T-helper 2 cell (primary cell): Measurements from ENCODE around the gene AMHR2.

ENCODE experiments used
- DNase-seq, 5 experiments: peaks; one replicate each; pipeline versions ENCODE4 v3.0.0 to v3.0.0-alpha.2; 2012 to 2022

Gene AMHR2

GRCh38 chr12:53453953-53454640 lies 30.4 kb downstream of the AMHR2 start:
- DNase-seq: no peak

DNA sequence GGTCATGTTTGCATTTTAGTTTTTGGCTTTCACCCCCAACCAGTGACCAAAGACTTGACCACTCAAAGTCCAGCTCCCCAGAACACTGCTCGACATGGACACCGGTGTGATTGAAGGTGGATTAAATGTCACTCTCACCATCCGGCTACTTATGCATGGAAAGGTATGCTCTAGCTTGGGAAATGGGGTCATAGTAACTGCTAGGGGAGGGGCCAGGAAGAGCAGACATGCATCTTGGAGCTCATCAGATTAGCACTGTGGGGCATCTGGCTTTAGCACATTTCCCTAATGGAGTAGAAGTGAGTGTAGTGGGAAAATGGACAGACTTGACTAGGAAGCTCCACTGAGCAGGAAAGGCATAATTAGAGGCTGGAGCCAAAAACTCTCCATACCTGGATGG lies 31.1 kb downstream of the AMHR2 start:
- DNase-seq: no peak

GRCh38 chr12:53456654-53457366 lies 33.2 kb downstream of the AMHR2 start:
- no peak for DNase-seq

- no peak for DNase-seq
Measured at GRCh38 chr12:53459097-53459496, 35.4 kb downstream of the AMHR2 start.

- no peak for DNase-seq
Measured at GRCh38 chr12:53461059-53461458, 37.4 kb downstream of the AMHR2 start.

DNA sequence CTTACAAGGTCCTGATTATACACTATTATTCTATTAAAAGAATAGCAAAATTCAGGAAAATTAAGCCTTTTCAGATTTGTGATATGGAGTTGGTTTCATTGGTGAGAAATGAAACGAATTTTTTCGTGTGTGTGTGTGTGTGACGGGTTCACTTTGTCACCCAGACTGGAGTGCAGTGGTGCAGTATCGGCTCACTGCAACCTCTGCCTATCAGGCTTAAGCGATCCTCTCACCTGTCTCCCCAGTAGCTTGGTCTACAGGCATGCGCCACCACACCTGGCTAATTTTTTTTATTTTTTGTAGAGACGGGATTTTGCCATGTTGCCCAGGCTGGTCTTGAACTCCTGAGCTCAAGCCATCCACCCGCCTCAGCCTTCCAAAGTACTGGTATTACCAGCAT lies 37.9 kb downstream of the AMHR2 start:
- DNase-seq: no peak

DNA sequence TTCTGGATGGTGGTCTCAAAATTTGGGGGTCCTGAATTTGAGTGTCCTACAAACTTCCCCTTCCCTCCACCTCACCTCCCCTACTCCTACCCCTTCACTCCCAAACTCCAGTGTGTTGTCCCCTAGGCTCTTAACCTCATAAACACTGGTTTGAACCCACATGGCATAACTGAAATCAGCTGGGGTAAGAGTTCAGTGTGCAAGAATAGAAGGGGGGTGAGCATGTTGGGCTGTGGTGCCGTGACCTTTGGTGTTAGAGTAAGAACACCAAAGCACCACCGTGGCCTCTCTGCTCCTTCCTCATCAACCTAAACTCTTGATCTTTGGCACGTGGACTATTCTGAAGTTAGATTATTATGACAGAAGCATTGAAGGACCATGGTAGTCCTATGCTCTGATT lies 39.3 kb downstream of the AMHR2 start:
- DNase-seq: no peak

DNA sequence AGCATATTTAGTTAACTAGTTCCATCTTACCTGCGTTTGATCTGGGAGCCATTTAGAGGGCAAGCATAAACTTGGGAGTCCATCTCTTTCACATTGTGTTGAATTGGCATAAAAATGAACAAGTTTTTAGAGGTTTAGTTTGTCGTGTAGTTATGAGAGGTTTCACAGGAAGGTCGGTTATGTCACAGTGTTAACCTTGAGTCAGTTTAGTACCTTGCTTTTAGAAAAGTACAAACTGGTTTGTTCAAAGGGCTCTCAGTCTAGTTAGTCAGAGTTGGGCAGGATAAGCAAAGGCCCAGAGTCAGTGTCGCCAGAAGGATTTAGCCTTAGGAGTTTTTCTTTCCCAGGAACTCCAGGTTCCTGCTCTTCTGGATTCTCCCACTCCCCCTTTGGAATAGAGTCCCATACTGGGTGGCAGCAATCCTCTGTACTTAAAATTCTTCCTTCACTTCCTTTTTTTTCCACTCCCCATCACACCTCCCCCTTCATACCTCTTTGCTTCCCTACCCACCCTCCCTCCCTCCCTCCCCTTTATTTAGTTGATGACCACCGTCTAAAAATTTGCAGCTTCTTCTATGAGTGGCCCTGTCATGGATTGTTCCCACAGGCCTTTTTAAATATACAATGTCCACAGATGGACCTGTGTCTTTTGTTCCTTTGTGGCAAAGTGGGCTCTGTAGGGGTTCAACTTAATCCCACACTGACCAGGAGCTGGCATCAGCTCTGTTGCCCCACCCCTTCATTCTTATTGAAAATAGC lies 40.3 kb downstream of the AMHR2 start:
- no peak for DNase-seq

DNA sequence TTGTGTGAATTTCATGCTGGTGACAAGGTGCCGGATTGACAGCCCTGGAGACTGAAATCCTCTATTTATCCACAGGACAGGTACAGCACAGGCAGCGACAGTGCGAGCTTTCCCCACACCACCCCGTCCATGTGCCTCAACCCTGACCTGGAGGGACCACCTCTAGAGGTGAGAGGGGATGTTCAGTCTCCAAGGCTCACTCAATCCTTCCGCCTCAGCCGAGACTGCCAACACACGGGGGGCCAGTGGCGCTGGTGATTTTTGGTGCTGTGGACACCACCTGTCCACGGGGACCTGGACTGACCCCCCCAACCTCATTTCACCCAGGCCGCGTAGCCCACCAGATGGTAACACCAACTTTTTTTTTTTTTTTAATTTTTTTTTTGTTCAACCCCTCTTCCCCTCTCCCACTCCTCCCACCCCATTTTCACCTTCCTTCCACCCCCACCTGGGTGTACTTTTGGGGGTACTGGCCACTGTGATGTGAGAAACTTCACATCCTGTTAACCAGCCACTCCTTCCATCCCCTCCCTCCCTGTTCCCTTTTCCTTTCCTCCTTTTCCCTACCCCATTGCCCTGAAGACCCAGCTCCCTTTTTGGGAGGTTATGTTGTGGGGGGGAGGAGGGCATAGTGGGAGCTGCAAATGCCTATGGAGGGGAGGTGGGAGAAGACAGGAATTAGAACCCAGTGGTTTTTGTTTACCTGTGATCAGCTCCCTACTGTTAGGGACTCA lies 41.2 kb downstream of the AMHR2 start:
- DNase-seq: no peak

DNA sequence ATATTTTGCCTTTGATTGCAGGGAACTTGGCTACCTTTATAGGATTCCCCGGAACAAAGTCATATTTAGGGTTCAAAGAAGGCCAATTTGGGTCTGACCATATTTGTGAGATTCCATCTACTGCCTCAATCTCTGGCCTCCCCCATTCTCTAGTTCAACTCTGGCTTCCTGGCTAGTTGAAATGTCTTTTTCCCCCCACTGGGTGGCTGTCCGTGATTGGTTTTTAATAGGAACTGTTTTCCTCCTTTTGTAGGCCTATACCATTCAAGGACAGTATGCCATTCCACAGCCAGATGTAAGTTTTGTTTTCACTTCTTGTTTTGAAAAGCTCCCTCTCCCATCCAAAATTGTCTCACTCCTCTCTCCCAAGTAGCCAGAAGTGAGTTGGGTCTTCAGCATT lies 42.0 kb downstream of the AMHR2 start:
- no peak for DNase-seq

DNA sequence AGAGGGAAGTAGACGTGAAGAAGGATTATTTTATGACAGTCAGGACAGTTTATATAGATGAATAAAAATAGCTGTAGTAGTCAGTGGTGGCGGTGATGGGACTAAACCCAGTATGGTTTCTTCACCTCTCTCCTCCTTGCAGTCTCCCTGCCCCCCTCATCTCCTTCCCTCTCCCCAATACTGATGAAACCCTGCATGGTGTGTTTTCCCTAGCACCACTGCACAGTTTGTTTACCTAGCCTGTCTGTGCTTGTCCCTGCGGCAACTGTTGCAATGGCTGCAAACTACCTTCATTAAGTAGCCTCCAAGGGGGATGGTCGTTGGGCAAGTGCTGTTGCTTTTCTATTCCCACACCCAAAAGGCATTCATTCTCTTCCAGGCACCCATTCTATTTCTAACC lies 43.0 kb downstream of the AMHR2 start:
- DNase-seq: no peak

DNA sequence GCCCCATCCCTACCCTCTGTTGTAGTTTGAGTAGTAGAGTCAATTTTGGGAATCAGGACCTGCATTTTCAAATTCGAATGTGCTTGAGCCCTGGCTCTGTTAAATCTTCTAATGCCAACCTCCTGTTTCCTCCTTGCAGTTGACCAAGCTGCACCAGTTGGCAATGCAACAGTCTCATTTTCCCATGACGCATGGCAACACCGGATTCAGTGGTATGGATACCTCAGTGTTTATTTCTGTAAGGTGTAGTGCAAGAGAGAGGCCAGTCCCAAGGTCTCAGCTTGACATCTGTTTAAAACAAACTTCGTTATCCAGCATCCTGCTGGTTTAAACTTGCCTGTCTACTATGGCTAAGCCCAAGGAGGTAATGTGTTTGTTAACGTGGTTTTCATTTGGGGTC lies 43.4 kb downstream of the AMHR2 start:
- DNase-seq: no peak

DNA sequence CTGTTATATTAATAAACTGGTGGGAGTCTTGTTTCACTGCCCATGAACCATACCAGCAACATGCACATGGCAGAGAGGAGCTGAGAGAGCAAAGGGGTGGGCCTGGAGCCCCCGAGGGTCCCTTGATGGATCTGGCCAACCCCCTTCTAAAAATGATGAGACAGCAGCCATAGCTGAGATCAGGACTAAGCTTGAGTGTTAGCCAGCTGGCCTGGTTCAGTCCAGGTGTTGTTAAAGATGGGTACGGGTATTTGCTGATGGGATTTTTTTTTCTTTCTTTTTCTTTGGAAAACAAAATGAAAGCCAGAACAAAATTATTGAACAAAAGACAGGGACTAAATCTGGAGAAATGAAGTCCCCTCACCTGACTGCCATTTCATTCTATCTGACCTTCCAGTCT lies 44.2 kb downstream of the AMHR2 start:
- DNase-seq: no peak

- no peak for DNase-seq
Measured at GRCh38 chr12:53468282-53468681, 44.6 kb downstream of the AMHR2 start.

DNA sequence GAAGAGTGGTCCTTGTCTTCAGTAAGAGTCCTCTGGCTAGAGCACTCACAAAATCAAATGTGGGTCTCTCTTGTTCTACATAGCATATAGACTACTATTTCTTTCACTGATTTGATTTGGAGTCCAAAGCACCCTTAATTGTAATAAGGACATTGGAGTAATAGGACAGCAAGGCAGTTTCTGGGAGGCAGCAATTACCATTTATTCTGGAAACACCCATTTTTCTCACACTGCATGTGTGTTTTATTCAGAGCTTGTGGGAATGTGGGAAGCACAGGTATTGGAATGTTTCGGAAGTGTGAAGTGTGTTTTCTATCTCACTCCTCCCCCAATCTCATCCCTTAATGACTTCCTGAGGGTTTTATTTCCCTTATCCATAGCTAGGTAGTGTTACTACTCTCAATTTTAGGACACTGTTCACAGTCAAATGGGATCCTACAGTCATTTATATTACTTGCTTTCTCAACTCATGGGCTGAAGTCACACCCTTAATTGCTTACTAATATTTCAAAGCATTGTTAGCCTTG lies 48.5 kb downstream of the AMHR2 start:
- no peak for DNase-seq

GRCh38 chr12:53474077-53474476 lies 50.4 kb downstream of the AMHR2 start:
- no peak for DNase-seq

DNA sequence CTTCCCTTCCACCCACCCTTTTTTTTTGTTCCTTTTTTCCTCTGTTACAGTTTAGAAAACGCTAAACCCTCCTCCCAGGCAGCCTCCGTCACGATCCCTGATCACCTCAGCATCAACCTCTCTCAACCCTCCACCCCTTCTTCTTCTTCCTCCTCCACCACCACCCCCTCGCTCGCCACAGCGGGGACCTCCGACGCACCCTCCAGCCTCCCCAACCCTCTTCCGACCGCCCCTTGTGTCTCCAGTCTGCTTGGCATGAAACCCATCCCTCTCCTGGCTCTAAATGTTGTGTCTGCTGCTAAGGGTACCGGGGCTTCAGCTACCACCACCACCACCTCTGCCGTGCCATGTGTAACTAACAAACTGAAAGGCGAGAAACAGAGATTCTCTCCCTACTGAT lies 51.2 kb downstream of the AMHR2 start:
- DNase-seq: no peak

DNA sequence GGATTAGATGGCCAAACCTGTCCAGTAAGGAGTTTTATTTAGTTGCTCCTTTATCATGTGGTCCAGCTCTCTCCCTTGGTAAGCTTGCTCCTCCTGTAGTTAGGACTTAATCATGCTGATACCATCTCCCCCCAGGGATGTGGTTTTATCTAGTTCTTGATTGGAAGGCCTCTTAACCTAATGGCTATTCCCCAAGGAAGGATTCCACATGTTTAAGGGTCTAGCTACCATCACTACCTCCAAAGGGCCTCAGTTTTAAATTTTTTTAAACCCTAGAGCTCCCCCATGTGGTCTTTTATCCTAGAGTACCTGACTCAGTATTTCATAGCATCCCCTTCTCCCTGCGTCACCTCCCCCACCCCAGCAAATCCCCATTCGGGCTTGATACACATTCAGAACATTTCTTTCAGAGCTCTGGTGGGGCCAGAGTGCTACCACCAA lies 53.1 kb downstream of the AMHR2 start:
- no peak for DNase-seq

- DNase-seq: no peak
Measured at GRCh38 chr12:53478865-53479264, 55.2 kb downstream of the AMHR2 start.

DNA sequence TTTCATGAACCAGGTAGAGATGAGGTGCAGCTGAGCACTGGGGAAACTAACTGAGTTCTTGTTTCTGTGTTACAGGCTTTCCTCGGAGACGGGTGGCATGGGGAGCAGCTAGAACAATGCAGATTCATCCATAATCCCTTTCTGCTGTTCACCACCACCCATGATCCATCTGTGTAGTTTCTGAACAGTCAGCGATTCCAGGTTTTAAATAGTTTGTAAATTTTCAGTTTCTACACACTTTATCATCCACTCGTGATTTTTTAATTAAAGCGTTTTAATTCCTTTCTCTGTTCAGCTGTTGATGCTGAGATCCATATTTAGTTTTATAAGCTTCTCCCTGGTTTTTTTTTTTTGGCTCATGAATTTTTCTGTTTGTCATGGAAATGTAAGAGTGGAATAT lies 55.7 kb downstream of the AMHR2 start:
- no peak for DNase-seq

DNA sequence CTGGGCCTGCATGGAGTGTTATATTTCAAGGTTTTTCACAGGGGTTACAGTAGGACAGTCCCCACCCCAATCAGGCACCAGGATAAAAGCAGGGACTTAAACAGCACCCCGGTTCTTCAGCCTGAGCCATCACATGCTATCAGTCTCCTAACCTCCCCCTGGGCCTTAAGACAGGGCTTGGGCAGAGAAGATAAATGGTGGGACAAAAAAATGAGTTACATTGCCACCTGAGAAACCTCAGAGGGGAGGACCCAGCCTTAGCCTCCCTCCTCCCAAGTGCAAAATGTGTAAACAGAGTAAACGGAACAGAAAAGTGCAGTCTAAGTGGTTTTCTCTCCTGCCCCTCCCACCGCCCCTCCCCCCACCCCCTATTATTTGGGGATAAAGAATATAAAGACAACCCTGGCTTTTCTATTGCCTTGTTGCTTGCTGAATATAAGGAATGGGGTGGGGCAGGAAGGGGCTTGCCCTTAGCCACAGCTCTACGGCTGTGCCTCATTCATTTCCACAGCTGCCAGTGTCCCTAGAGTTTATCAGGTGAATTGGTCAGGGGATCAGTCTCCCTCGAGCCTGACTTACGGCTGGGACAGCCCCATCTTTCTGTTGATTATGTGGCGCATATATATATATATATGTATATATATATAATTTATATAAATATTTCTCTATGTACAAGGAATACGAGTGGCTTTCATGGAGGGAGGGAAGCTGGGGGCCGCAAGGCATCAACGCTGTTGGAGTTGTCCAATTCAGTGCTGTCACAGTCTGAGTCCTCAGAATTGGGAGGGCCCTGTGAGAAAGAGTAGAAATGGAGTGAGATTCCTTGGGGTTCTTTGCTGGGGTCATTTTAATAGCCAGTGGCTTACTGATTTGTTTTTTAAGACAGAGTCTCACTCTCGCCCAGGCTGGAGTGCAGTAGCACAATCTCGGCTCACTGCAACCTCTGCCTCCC lies 57.1 kb downstream of the AMHR2 start:
- DNase-seq: no peak
